Neural cell (in vitro differentiated cells): ENCODE data around the gene UBE2I.

Source experiments
- CTCF ChIP-seq: fragments of 450-650 bp; IDR thresholded peaks from 2 replicates; pipeline ENCODE4 v1.5.1; 2014; ENCODE audit warnings: antibody characterized with exemption, mild to moderate bottlenecking, moderate library complexity; ENCODE audit not compliant: poor library complexity, severe bottlenecking
- EP300 ChIP-seq: fragments of 450-650 bp; conservative IDR thresholded peaks from 2 replicates; pipeline ENCODE4 v1.6.1; 2014; ENCODE audit warnings: antibody characterized with exemption, mild to moderate bottlenecking, moderate library complexity; ENCODE audit not compliant: poor library complexity, severe bottlenecking
- EZH2 ChIP-seq: fragments of 200-600, 300-800 bp; shearing (Covaris generic), sonication (generic); IDR thresholded peaks from 2 replicates; pipeline ENCODE4 v1.6.1; 2014; ENCODE audit warnings: antibody characterized with exemption, low read length, borderline replicate concordance, mild to moderate bottlenecking; ENCODE audit not compliant: insufficient read depth, poor library complexity, severe bottlenecking
- POLR2AphosphoS5 ChIP-seq: IDR thresholded peaks from 2 replicates; pipeline ENCODE4 v1.6.1; 2012
- REST ChIP-seq: IDR thresholded peaks from 2 replicates; pipeline ENCODE4 v1.6.1; 2012; ENCODE audit warnings: borderline replicate concordance
- SMC3 ChIP-seq: fragments of 450-650 bp; conservative IDR thresholded peaks from 2 replicates; pipeline ENCODE4 v1.6.1; 2014; ENCODE audit warnings: antibody characterized with exemption, mild to moderate bottlenecking, moderate library complexity; ENCODE audit not compliant: poor library complexity
- TAF1 ChIP-seq: IDR thresholded peaks from 2 replicates; pipeline ENCODE4 v1.6.1; 2012; ENCODE audit warnings: low read depth

- TF ChIP-seq CTCF, result no peak
- TF ChIP-seq TAF1, result no peak
- no peak for TF ChIP-seq POLR2AphosphoS5
- no peak for TF ChIP-seq EZH2
- no peak for TF ChIP-seq EP300
- no peak for TF ChIP-seq REST
- TF ChIP-seq SMC3, result no peak
Measured at GRCh38 chr16:1325261-1325660, 15.8 kb downstream of the UBE2I start.
